ENCODE measurements around the gene TSNAXIP1.

- no peak for TF ChIP-seq EZH2phosphoT487 (IDR thresholded peaks at IDR 0.05; ENCODE audit: low read depth, severe bottlenecking, unreplicated experiment)
- TF ChIP-seq CTCF (IDR thresholded peaks at IDR 0.05; ENCODE audit: poor library complexity), result no peak
Measured at GRCh38 chr16:67761924-67762323, 44.8 kb upstream of the TSNAXIP1 start.
